DOHH2 (cell line): ENCODE data around the gene PDE4B.

Experiments used
- H3F3A ChIP-seq: fragments of 200-600 bp; sonication (generic), shearing (Covaris generic); 2 replicates; pipeline ENCODE4 v1.6.0; 2016; ENCODE audit warnings: antibody characterized with exemption, mild to moderate bottlenecking; ENCODE audit not compliant: control insufficient read depth, insufficient read depth
- H3K27ac ChIP-seq: fragments of 200-600 bp; sonication (generic); 2 replicates; pipeline ENCODE4 v1.5.1; 2014; ENCODE audit warnings: low read depth, mild to moderate bottlenecking, low read length, moderate library complexity
- H3K27me3 ChIP-seq: fragments of 200-600 bp; sonication (generic); 2 replicates; pipeline ENCODE4 v1.6.1; 2014; ENCODE audit warnings: mild to moderate bottlenecking, low read length, mixed read lengths; ENCODE audit not compliant: control insufficient read depth
- H3K36me3 ChIP-seq: fragments of 200-600 bp; sonication (generic); 2 replicates; pipeline ENCODE4 v1.6.1; 2014; ENCODE audit warnings: mild to moderate bottlenecking, low read length, moderate library complexity, mixed read lengths; ENCODE audit not compliant: control insufficient read depth
- H3K4me1 ChIP-seq: fragments of 200-600 bp; sonication (generic); 2 replicates; pipeline ENCODE4 v1.6.1; 2014; ENCODE audit warnings: mild to moderate bottlenecking, low read length, mixed read lengths; ENCODE audit not compliant: control insufficient read depth
- H3K4me2 ChIP-seq: fragments of 200-600 bp; sonication (generic); 2 replicates; pipeline ENCODE4 v1.6.0; 2014; ENCODE audit warnings: mild to moderate bottlenecking, low read length, moderate library complexity
- H3K4me3 ChIP-seq: fragments of 200-600 bp; sonication (generic); 2 replicates; pipeline ENCODE4 v1.5.1; 2014; ENCODE audit warnings: mild to moderate bottlenecking, low read length, mixed read lengths
- H3K79me2 ChIP-seq: fragments of 200-600 bp; sonication (generic); 2 replicates; pipeline ENCODE4 v1.6.1; 2014; ENCODE audit warnings: mild to moderate bottlenecking, low read length, mixed read lengths; ENCODE audit not compliant: control insufficient read depth
- H3K9me2 ChIP-seq: fragments of 200-600 bp; sonication (generic); replicated peaks from 2 replicates; pipeline ENCODE4 v1.6.1; 2014; ENCODE audit warnings: mild to moderate bottlenecking, low read length, mixed read lengths; ENCODE audit not compliant: control insufficient read depth
- H3K9me3 ChIP-seq: fragments of 200-600 bp; sonication (generic); 2 replicates; pipeline ENCODE4 v1.6.1; 2014; ENCODE audit warnings: antibody characterized with exemption, low read length, mixed read lengths; ENCODE audit not compliant: control insufficient read depth, insufficient read depth
- H4K20me1 ChIP-seq: fragments of 200-600 bp; sonication (generic); 2 replicates; pipeline ENCODE4 v1.6.0; 2014; ENCODE audit warnings: low read depth, mild to moderate bottlenecking, antibody characterized with exemption, low read length, moderate library complexity; ENCODE audit not compliant: control insufficient read depth, insufficient read depth
- CTCF ChIP-seq: fragments of 200-600 bp; sonication (generic); IDR thresholded peaks from one replicate; pipeline ENCODE4 v1.5.1; 2014; ENCODE audit warnings: antibody characterized with exemption, mild to moderate bottlenecking, low read depth, low read length; ENCODE audit not compliant: poor library complexity, severe bottlenecking
- EZH2phosphoT487 ChIP-seq: fragments of 200-600 bp; sonication (generic); IDR thresholded peaks from 2 replicates; pipeline ENCODE4 v1.6.1; 2017; ENCODE audit warnings: borderline replicate concordance, mild to moderate bottlenecking, antibody characterized with exemption, low read length, moderate library complexity, mixed read lengths

The PDE4B gene

GRCh38 chr1:65897485-65897884 lies 104.8 kb downstream of the PDE4B start:
- Histone ChIP-seq H3K9me3 (no peaks in the 10 kb centered on the region), H3K4me2 (no peak overlapping the region), H4K20me1 (no peaks in the 10 kb centered on the region), H3K79me2 (no peaks in the 10 kb centered on the region), H3K4me3 (no peak overlapping the region), H3K4me1 (no peaks in the 10 kb centered on the region), H3K9me2 (no peaks in the 10 kb centered on the region), H3K27me3 (no peaks in the 10 kb centered on the region), H3K36me3 (no peaks in the 10 kb centered on the region), H3F3A (no peaks in the 10 kb centered on the region), H3K27ac (no peak overlapping the region)
- TF ChIP-seq EZH2phosphoT487 (no peak), CTCF (no peak)

- Histone ChIP-seq H4K20me1 (no peaks in the 10 kb centered on the region), H3K4me3 (no peak overlapping the region), H3K9me3 (no peaks in the 10 kb centered on the region), H3K27ac (no peak overlapping the region), H3K27me3 (no peaks in the 10 kb centered on the region), H3K79me2 (no peaks in the 10 kb centered on the region), H3K4me1 (no peaks in the 10 kb centered on the region), H3K36me3 (no peaks in the 10 kb centered on the region), H3K4me2 (no peak overlapping the region), H3F3A (no peaks in the 10 kb centered on the region), H3K9me2 (no peaks in the 10 kb centered on the region)
- TF ChIP-seq CTCF = no peak
- no peak for TF ChIP-seq EZH2phosphoT487
Measured at GRCh38 chr1:65904681-65905083, 112.0 kb downstream of the PDE4B start.

- H3K27ac ChIP-seq = no peak overlapping the region
- no peaks in the 10 kb centered on the region for H3K36me3 ChIP-seq
- TF ChIP-seq CTCF (no peak), EZH2phosphoT487 (no peak)
- H3K79me2 ChIP-seq = no peaks in the 10 kb centered on the region
- no peaks in the 10 kb centered on the region for H3K9me3 ChIP-seq
- no peaks in the 10 kb centered on the region for H3K4me1 ChIP-seq
- H3K9me2 ChIP-seq = no peaks in the 10 kb centered on the region
- no peak overlapping the region for H3K4me2 ChIP-seq
- no peak overlapping the region for H3K4me3 ChIP-seq
- H3F3A ChIP-seq = no peaks in the 10 kb centered on the region
- no peaks in the 10 kb centered on the region for H3K27me3 ChIP-seq
- no peaks in the 10 kb centered on the region for H4K20me1 ChIP-seq
Measured at GRCh38 chr1:65910432-65910831, 117.7 kb downstream of the PDE4B start.

GRCh38 chr1:65911679-65912078 lies 119.0 kb downstream of the PDE4B start:
- no peak for TF ChIP-seq CTCF
- TF ChIP-seq EZH2phosphoT487 = no peak
- Histone ChIP-seq H4K20me1 (no peaks in the 10 kb centered on the region), H3K79me2 (no peaks in the 10 kb centered on the region), H3K36me3 (no peaks in the 10 kb centered on the region), H3K27me3 (no peaks in the 10 kb centered on the region), H3K4me2 (no peak overlapping the region), H3K9me2 (no peaks in the 10 kb centered on the region), H3K4me3 (no peak overlapping the region), H3K4me1 (no peaks in the 10 kb centered on the region), H3K27ac (no peak overlapping the region), H3K9me3 (no peaks in the 10 kb centered on the region), H3F3A (no peaks in the 10 kb centered on the region)
